Bone marrow (tissue), 2 donors: ENCODE results near the gene COX14.
A peak's percentile ranks its signal among the peaks of the same experiment; 100 is the strongest.
"Not testable (repeated sequence)": the region's sequence is repeated elsewhere in the genome, so short reads cannot be mapped to it uniquely, and the experiment has no call there.

ENCODE experiments used
- DNase-seq, 2 donors: peaks; one replicate each; lab custom pipeline; 2025; lab: John Stamatoyannopoulos, UW

COX14 gene

GRCh38 chr12:50111693-50112455 lies at the start of gene COX14:
Gene COX14 (plus strand): TSS chr12:50112236. CDS start chr12:50120044, 7,808 bp downstream.
- peak; percentile 92 to 99 for DNase-seq

GRCh38 chr12:50062728-50063460 lies 49.1 kb upstream of the COX14 start:
- no peak for DNase-seq

- DNase-seq = no peak
Measured at GRCh38 chr12:50065726-50066310, 46.2 kb upstream of the COX14 start.

GRCh38 chr12:50066402-50066801 lies 45.6 kb upstream of the COX14 start:
- no peak for DNase-seq

- DNase-seq = no peak
Measured at GRCh38 chr12:50069069-50069468, 43.0 kb upstream of the COX14 start.

DNA sequence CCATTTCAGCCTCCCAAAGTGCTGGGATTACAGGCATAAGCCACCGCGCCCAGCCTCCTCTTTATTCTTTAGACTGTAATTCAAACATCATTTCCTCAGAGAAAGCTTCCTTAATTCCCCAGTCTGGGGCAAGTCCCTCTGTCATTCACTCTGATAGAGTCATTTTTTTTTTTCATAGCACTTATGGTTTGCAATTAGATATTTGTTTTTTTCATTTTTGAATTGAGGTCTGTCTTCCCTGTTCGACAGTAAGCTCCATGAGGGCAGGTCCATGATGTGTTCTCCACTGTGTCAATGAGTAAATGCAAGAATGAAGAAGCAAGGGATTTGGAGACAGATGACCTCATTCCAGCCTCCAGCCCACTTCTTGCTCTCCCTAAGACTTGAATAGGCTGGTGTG lies 42.5 kb upstream of the COX14 start:
- no peak for DNase-seq

GRCh38 chr12:50070314-50071060 lies 41.5 kb upstream of the COX14 start:
- DNase-seq = peak; percentile 34 to 67

DNA sequence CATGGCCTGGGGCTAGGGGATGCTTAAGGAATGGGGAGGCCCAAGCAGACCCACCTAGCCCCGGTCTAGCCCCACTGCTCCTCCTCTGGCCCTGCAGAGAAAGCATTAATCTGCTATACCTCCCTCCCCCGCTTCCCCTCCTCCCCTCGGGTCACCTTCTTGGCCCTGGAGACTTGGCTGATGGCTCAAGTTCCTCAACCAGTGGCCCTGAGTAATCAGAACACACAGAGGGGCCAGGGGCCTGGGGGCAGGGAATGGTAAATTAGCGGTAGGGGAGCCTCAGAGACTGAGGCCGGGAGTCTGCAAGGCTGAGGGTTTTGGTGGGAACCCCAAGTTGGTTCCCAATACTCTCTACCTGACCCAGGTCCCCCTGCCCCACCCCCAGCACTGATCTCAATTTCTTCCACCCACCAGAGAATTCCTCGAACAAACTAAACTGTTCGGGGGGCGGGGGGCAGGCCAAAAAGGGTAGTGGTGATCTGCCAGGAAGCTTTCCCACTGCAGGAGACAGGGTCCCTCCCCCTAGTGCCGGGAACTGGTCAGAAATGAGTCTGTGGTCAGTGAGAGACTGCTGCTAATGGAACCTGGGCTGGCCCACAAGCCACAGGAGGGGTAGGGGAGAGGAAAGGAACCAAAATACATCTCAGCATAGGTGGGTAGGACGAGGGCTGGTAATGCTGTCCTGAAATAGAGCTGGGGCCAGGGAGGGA lies 39.7 kb upstream of the COX14 start:
- no peak for DNase-seq

GRCh38 chr12:50073206-50073605 lies 38.8 kb upstream of the COX14 start:
- DNase-seq = no peak

DNA sequence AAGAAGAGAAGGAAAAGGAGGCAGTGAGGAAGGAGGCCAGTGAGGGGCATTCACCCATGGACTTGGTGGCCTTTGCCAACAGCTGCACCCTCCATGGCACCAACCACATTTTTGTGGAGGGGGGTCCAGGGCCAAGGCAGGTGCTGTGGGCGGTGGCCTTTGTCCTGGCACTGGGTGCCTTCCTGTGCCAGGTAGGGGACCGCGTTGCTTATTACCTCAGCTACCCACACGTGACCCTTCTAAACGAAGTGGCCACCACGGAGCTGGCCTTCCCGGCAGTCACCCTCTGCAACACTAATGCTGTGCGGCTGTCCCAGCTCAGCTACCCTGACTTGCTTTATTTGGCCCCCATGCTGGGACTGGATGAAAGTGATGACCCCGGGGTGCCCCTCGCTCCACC lies 38.3 kb upstream of the COX14 start:
- DNase-seq = no peak

DNA sequence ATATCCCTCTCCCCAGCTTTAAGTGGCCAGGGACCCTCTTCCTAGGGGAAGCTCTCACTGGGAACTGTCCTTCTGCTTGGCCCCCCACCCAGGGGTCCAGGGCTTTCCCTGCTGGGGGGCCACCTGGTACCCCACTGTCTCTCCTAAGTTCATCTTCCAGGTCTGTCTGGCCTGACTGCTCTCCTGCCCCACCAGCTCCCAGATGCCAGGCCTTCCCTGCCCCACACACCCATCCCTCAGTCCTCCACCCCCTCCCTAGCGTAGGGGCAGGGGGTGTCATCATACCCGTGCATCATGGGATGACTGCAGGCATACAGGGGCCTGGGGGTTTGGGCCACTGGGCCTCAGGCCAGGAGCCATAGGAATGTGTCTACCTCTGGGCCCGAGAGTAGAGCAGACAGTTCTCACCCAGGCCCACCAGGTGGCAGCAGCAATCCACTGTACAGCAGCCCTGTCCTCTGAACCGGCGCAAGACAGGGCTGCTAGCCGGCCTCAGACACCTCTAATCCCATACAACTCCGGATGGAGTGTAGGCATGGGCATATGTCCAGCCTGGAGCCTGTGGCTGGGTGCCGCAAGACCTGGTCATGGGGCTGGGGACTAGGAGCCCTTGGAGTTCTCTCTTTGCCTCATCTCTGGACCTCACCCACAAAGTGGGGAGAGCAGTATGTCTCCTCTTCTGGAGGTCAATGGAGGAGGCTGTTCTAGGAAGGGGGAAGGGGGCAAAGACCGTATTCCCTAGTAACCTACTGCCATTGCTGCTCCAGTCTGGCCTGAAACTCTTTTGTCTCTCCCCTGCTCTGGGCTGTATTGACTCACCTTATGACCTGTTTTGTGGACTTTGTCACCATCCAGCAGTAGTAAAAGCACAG lies 36.9 kb upstream of the COX14 start:
- DNase-seq = peak; percentile 61 to 68

DNA sequence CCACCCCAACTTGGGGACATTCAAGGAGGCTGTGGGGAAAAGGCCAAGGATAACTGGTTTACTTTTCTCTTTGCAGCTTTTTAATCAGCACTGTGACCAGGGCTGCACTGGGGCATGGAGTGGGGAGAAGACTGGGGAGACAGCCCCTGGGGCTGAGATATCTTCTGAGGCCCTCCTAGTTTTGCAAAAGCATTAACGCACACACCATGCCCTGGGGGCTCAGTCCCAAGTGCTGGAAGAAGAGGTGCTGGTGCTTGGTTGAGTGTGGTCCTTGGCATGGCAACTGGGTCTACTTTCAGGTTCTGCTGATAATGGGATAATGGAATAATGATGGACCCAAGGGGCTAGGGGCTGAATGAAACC lies 36.2 kb upstream of the COX14 start:
- DNase-seq = no peak

DNA sequence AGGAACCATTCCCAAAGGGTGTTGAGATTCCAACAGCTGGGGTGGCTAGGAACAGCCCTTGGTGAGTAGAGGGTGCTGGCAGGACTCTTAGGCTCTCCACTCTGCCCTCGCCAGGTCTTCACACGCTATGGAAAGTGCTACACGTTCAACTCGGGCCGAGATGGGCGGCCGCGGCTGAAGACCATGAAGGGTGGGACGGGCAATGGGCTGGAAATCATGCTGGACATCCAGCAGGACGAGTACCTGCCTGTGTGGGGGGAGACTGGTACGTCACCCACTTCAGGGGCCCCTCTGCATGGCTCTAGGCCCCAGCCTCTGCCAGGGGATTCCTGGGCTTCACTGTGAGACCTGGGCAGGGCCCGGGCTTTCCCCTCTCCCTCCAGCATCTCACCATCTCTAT lies 34.9 kb upstream of the COX14 start:
- no peak for DNase-seq

GRCh38 chr12:50078281-50078680 lies 33.8 kb upstream of the COX14 start:
- no peak for DNase-seq

DNA sequence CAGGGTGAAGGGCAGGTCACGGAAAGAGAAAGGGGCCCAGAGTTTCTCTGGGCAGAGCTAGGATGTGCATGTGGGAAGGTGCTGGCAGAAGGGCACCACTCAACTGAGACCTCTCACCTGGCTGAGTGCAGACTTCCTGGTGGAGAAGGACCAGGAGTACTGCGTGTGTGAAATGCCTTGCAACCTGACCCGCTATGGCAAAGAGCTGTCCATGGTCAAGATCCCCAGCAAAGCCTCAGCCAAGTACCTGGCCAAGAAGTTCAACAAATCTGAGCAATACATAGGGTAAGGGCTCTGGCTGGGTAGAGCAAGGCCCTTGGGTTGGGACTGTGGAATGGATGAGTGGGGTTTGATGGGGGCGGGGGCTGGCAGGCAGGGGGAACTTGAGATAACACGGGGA lies 32.3 kb upstream of the COX14 start:
- DNase-seq = no peak

GRCh38 chr12:50081096-50081808 lies 30.8 kb upstream of the COX14 start:
- DNase-seq = no peak

DNA sequence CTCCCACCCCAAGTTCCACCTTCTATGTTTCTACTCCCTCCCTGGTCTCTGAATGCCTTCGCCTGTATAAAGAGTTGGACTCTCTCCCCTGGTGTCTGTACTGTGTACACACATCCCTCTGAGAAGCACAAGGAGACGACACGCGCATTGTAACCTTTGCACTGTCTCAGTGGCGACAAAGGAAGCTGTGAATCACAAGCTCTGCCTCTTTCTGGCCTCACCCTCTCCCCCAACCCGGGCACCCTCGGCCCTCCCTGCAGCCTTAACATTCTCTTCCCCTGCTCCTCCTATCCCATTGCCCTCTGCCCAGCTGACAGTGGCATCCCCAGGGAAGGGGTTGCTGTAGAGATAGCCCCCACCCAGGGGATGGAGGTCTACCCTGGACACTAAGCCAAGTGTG lies 29.4 kb upstream of the COX14 start:
- DNase-seq = no peak

DNA sequence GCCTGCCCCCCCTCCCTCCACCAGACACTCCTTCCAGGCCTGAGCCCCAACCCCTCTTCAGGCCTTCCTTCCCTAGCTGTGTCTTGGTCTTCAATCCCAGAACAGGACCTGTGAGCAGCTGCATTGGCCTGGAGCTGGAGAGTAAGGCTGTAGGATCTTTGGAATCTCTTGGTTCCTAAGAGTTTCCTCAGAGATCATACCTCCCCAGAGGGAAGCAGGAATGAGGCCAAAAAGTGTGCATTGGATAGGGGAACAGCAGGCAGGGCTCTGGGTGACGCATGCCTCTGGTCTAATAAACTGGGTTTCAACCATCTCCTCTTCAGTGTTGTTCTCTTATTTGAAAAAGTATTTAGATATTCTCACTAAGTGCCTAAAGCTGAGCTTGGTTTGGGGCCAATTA lies 28.7 kb upstream of the COX14 start:
- no peak for DNase-seq

DNA sequence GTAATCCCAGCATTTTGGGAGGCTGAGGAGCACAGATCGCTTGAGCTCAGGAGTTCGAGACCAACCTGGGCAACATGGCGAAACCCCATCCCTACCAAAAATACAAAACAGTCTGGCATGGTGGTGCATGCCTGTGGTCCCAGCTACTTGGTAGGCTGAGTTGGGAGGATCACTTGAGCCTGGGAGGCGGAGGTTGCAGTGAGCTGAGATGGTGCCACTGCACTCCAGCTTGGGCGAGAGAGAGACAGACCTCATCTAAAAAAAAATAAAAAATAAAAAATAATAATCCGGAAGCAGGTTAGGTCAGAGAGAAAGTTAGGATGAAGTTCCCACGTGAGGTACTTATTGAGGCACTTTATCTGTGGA lies 27.6 kb upstream of the COX14 start:
- not testable (repeated sequence) for DNase-seq
